SW480 (cell line): ENCODE measurements around the gene SNRNP48.

Source experiments
- DNase-seq: peaks from one replicate; pipeline ENCODE4 v3.0.0-alpha.2; 2016; ENCODE audit warnings: low spot score

The SNRNP48 gene

DNA sequence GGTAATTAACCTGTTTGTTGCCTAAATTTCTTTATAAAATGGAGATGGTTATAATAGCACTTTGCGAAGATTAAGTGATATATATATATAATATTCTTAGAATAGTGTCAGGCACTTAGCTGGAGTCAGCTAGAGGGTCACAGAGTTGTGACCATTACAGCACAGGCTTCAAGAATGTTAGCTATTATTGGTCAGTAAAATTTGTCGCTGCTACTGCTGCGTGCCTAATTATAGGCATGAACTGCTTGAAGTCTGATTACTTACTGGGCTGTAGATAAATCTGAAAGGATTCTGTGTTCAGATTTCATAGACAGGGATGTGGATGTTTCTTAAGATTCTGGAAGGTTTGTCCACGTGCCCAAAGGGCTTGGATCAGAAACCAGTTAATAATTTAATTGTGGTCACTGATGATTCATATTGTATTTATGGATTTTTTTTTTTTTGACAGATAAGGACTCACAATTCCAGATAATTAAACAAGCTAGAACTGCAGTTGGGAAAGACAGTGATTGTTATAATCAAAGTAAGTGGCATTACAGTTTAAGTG is 4.7 kb downstream of the SNRNP48 start:
- no peak for DNase-seq

- no peak for DNase-seq
These were observed 14.0 kb downstream of the SNRNP48 start for GRCh38 chr6:7604003-7604402.

DNA sequence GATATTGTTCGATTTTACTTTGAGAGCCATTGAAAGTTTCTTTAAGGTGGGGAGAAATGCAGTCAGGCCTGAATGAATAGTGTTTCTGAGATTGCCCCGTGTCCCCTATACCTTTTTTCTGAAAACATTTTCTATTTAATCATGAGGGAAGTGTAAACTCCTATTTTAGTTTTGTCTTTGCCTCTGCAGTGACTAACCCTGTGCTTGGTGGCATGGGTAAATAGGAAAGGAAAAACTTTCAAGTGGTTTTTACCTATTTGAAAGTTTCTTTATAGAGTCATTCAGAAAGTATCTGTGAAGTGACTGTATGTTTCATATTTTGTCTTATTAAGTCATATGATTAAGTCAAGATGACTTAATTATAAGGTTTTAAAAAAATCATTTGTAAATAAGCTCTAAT is 14.5 kb downstream of the SNRNP48 start:
- no peak for DNase-seq

DNA sequence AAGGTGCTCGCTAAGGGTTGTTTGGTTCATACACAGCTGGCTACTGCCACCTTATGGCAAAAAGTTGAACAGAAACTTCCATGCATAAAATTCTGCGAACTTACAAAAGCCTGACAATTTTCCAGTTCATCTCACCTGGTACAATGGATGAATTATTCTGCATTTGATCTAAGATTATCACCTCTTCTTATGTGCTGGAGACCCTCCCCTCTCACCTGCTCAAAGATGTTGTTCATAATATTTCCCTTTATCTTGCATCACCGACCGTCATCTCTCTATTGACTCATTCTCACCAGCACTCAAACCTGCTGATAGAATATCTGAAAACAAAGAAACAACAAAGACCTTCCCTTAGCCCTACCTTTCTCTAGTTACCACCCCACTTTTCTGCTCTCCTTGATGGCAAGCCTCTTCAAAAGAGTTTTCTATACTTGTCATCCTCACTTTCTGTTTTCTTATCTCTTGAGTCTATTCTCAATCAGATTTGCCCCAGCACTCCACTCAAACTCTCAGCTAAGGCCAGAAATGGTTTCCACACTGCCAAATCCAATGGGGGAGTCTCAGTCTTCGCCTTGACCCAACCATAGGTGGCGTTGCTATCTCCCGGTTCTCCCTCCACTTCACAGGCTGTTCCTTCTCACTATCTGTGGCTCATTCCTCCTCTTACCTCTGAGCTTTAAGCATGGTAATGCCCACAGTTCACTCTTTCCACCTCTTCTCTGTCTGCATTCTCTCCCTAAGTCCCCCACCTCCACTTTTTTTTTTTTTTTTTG is 25.8 kb downstream of the SNRNP48 start:
- peak; percentile 53 for DNase-seq

- DNase-seq: peak; percentile 75
These were observed 28.1 kb downstream of the SNRNP48 start for GRCh38 chr6:7617801-7618764.

DNA sequence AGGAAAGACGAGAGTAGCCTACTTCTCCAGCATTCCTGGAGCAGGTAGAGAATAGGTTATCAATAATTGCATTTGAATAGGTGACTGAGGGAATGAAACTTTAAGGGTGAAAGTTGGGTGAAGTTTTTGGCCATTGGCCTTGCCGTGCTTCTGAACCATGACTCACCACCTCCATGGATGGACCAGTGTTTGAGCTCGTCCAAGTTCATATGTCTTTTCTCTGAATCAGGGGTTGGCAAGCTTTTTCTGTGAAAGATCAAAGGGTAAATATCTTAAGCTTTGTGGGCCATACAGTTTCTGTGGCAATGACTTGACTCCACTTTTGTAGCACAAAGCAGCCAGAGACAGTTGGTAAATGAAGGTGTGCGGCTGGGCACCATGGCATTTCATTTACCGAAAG is 31.8 kb downstream of the SNRNP48 start:
- DNase-seq: no peak

GRCh38 chr6:7624796-7625710 is 35.1 kb downstream of the SNRNP48 start:
- DNase-seq: no peak

- DNase-seq: no peak
These were observed 38.5 kb downstream of the SNRNP48 start for GRCh38 chr6:7628479-7628878.

DNA sequence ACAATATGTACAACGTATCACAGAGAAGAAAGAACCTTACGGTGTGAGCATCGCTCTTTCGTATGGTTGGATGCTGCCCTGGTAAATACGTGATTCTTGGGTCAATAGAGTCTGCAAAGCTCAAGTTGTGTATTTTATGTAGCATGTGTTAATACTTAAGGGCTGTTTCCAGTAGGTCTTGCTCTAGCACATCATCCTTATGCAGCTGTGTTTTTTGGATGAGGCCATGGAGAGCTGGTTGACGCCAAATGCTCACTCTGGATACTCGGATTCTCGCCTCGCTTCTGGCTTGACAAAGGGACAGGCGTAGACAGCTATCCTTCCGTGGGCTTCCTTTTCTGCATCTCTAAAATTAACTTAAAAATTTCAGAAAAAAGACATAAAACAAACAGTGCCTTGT is 38.9 kb downstream of the SNRNP48 start:
- DNase-seq: no peak

- DNase-seq: no peak
These were observed 39.3 kb downstream of the SNRNP48 start for GRCh38 chr6:7629321-7629720.

DNA sequence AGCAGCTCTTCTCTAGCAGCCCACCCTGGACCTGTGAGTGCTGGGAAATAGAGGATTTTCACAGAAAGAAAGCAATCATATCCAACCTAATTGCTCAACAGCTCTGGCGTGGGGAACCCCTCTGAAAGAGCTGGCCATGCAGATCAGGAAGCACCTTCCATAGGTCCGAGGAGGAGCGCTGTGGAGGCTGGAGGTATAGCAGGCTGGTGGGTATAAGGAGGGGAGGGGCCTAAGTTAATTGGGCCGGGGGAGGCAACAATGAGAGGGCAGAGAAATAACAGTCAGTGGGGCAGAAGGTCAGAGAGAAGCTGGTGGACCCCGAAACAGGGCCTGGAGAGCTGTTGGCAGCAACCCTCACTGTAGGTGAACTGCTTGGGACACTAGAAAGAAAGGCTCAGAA is 40.8 kb downstream of the SNRNP48 start:
- DNase-seq: no peak

- DNase-seq: no peak
These were observed 41.5 kb downstream of the SNRNP48 start for GRCh38 chr6:7631466-7631865.

DNA sequence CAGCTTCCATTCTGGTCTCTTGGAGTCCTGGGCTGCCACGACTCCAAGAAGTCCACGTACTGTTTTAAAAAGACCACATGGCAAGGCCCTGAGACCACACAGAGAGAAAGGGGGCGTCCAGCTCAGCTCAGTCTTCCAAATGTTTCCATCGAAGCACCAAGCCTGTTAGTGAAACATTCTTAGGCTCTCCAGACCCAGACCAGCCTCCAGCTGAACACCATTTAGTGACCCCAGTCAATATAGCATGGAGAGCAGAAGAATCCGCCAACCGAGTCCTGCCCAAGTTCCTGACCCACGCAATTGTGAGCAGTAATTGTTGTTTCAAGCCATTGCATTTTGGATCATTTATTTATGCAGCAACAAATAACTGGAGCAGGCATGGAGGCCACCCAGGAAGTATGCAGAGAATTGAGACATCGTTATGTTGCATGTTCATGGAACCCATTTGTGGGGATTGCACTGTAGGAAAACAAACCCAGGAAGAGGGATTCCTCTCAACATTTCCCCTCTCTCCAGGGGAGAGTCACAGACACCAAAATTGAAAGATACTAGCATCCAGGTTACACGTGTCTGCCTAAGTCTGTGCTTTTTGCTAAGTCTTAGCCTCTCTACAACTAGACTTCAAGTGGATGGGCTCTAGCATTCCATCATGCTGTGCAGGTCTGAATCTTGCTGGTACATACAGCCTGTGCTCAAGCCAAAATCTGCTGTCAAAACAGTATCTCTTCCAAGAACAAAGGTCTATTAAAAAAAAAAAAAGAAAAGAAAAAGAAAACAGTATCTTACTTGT is 42.7 kb downstream of the SNRNP48 start:
- DNase-seq: no peak

GRCh38 chr6:7633361-7633760 is 43.4 kb downstream of the SNRNP48 start:
- no peak for DNase-seq

- DNase-seq: no peak
These were observed 46.2 kb downstream of the SNRNP48 start for GRCh38 chr6:7636151-7636550.

GRCh38 chr6:7637533-7637932 is 47.5 kb downstream of the SNRNP48 start:
- no peak for DNase-seq

DNA sequence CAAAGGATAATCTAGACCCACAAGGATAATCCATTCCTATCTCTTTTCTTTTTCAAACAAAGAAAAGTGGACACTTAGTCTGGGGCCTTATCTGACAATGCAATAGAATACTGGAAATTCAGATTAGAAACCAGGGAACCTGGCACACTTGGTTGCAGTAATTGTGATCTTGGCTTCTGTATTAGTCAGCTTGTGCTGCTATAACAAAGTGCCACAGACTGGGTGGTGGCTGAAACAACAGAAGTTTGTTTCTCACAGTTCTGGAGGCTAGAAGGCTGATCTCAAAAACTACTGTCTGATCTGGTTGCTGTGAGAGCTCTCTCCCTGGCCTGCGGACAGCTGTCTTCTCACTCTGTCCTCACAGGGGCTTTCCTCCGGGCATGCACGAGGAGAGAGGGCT is 49.4 kb downstream of the SNRNP48 start:
- DNase-seq: no peak

GRCh38 chr6:7640016-7640415 is 50.0 kb downstream of the SNRNP48 start:
- DNase-seq: no peak

DNA sequence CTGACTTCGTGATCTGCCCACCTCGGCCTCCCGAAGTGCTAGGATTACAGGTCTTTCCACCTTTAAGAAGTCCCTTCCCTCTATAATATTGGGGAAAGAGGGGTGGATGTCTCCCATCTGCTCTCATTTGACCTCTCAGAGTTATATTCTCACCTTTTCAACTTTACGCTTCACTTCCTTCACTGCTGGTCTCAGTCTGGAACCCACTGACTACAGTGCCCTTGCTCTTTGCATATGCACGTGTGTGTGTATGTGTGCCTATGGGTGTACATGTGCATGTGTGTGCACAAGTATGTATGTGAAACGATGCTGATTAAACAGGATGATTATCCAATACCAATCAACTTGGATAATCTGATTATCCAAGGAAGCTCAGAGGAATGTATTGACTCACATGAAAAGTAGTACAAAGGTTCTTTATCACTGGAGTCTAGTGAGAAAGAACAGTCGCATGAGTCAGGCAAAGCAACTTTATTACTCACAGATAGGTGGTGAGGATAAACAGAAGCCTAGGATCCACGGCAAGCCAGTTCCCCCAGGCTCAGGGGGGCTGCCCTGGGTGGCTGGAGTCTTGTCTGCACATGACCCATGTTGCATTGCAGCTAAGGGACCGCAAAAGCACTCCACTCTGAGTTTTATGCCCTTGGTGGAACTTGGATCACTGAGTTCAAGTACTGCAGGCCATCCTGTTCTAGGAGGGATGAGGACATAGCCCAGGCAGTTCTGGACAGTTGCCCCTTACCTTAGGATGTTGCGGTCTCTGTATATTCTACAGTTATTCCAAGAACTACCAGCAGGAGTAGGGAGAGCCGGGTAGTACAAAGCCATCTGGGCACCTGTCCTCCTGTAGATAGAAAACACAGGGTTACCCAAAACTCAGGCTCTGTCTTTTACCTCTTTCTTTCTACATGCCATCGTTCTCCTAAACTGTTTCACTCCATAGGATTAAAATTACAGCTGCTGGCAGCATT is 50.9 kb downstream of the SNRNP48 start:
- peak; percentile 17 for DNase-seq

GRCh38 chr6:7642791-7643190 is 52.8 kb downstream of the SNRNP48 start:
- no peak for DNase-seq
